Mesenchymal stem cell (in vitro differentiated cells and primary cell): ENCODE data around the gene PTPRN.

ENCODE experiments used
- DNase-seq: peaks from one replicate; pipeline ENCODE4 v3.0.0-alpha.2; 2013
- H2AFZ ChIP-seq: one replicate; pipeline ENCODE4 v1.6.1; 2013; ENCODE audit warnings: low read depth, mild to moderate bottlenecking, control low read depth, inconsistent platforms, low read length, moderate library complexity
- H2AK5ac ChIP-seq: 2 replicates; pipeline ENCODE4 v1.6.1; 2013; ENCODE audit warnings: low read length, moderate library complexity, mild to moderate bottlenecking, inconsistent platforms; ENCODE audit not compliant: severe bottlenecking
- H2BK120ac ChIP-seq: one replicate; pipeline ENCODE4 v1.6.1; 2013; ENCODE audit warnings: low read depth, mild to moderate bottlenecking, inconsistent platforms, low read length, moderate library complexity
- H2BK12ac ChIP-seq, 2 experiments: one replicate each; pipeline ENCODE4 v1.6.1; 2013; ENCODE audit warnings: inconsistent platforms in 2 of 2, low read length in 2 of 2, mild to moderate bottlenecking in 2 of 2, moderate library complexity in 2 of 2, control low read depth in 1 of 2
- H2BK15ac ChIP-seq: one replicate; pipeline ENCODE4 v1.6.1; 2013; ENCODE audit warnings: mild to moderate bottlenecking, low read depth, inconsistent platforms; ENCODE audit not compliant: poor library complexity, severe bottlenecking
- H2BK5ac ChIP-seq: 2 replicates; pipeline ENCODE4 v1.6.1; 2013; ENCODE audit warnings: low read depth, mild to moderate bottlenecking, low read length, control low read depth, inconsistent platforms; ENCODE audit not compliant: poor library complexity, severe bottlenecking
- H3K14ac ChIP-seq, 2 experiments: one replicate each; pipeline ENCODE4 v1.6.1; 2013; ENCODE audit warnings: inconsistent platforms in 2 of 2, low read length in 2 of 2, control low read depth in 1 of 2, mild to moderate bottlenecking in 1 of 2, moderate library complexity in 1 of 2
- H3K18ac ChIP-seq, 2 experiments: one replicate each; pipeline ENCODE4 v1.6.1; 2013; ENCODE audit warnings: inconsistent platforms in 2 of 2, low read length in 2 of 2, control low read depth in 1 of 2, low read depth in 1 of 2, mild to moderate bottlenecking in 1 of 2
- H3K23ac ChIP-seq, 2 experiments: one replicate each; pipeline ENCODE4 v1.6.1; 2013; ENCODE audit warnings: inconsistent platforms in 2 of 2, low read length in 2 of 2, mild to moderate bottlenecking in 2 of 2, moderate library complexity in 2 of 2, control low read depth in 1 of 2
- H3K27ac ChIP-seq: 2 replicates; pipeline ENCODE4 v1.5.1; 2013; ENCODE audit warnings: mild to moderate bottlenecking, moderate library complexity, low read length, control low read depth, inconsistent platforms; ENCODE audit not compliant: poor library complexity, severe bottlenecking
- H3K27me3 ChIP-seq, 2 experiments: 2 replicates each; pipeline versions ENCODE4 v1.6.1 to v1.7.0; 2013; ENCODE audit warnings: low read length in 2 of 2, mild to moderate bottlenecking in 2 of 2, moderate library complexity in 2 of 2, control low read depth in 1 of 2, inconsistent platforms in 1 of 2; ENCODE audit not compliant: control insufficient read depth in 1 of 2, insufficient read depth in 1 of 2
- H3K36me3 ChIP-seq, 2 experiments: 2 replicates each; pipeline versions ENCODE4 v1.6.1 to v1.7.0; 2013; ENCODE audit warnings: low read length in 2 of 2, control low read depth in 1 of 2, inconsistent platforms in 1 of 2, low read depth in 1 of 2, mild to moderate bottlenecking in 1 of 2; ENCODE audit not compliant: insufficient read depth in 2 of 2, control insufficient read depth in 1 of 2
- H3K4ac ChIP-seq, 2 experiments: one replicate each; pipeline ENCODE4 v1.6.1; 2013; ENCODE audit warnings: inconsistent platforms in 2 of 2, low read length in 2 of 2, mild to moderate bottlenecking in 2 of 2, moderate library complexity in 2 of 2, control low read depth in 1 of 2, low read depth in 1 of 2
- H3K4me1 ChIP-seq: 2 replicates; pipeline ENCODE4 v1.6.1; 2013; ENCODE audit warnings: low read depth, low read length, control low read depth; ENCODE audit not compliant: control insufficient read depth, insufficient read depth
- H3K4me2 ChIP-seq: 2 replicates; pipeline ENCODE4 v1.6.1; 2013; ENCODE audit warnings: low read length, mild to moderate bottlenecking, inconsistent platforms; ENCODE audit not compliant: poor library complexity, severe bottlenecking
- H3K4me3 ChIP-seq, 2 experiments: 2 replicates each; pipeline versions ENCODE4 v1.5.1 to v1.7.0; 2013; ENCODE audit warnings: low read length in 2 of 2, mild to moderate bottlenecking in 2 of 2, control low read depth in 1 of 2, low read depth in 1 of 2; ENCODE audit not compliant: insufficient read depth in 1 of 2
- H3K79me1 ChIP-seq: replicated peaks from 2 replicates; pipeline ENCODE4 v1.6.1; 2013; ENCODE audit warnings: mild to moderate bottlenecking, control low read depth, low read length, inconsistent platforms; ENCODE audit not compliant: poor library complexity, severe bottlenecking
- H3K9ac ChIP-seq: 2 replicates; pipeline ENCODE4 v1.7.0; 2013; ENCODE audit warnings: mild to moderate bottlenecking, low read length, moderate library complexity
- H3K9me3 ChIP-seq: 2 replicates; pipeline ENCODE4 v1.7.0; 2013; ENCODE audit warnings: mild to moderate bottlenecking, low read length; ENCODE audit not compliant: control insufficient read depth
- H4K8ac ChIP-seq: one replicate; pipeline ENCODE4 v1.6.1; 2013; ENCODE audit warnings: inconsistent platforms, mild to moderate bottlenecking, low read length, moderate library complexity
- H4K91ac ChIP-seq: one replicate; pipeline ENCODE4 v1.6.1; 2013; ENCODE audit warnings: mild to moderate bottlenecking, low read length, inconsistent platforms
- WGBS: methylation state at CpG from one replicate; pipeline ENCODE4 v1.1.7; 2013; ENCODE audit warnings: mixed read lengths; 5-methylcytosine and 5-hydroxymethylcytosine counted together

Gene PTPRN

GRCh38 chr2:219274361-219274921 is 34.8 kb downstream of the PTPRN start:
- Histone ChIP-seq H2BK15ac (no peak overlapping the region), H3K79me1 (no peaks in the 10 kb centered on the region), H3K18ac (peak overlapping the region; percentile 71 to 72), H3K9me3 (no peaks in the 10 kb centered on the region), H2BK5ac (no peak overlapping the region), H3K4me3 (peak overlapping the region in 1 of 2 experiments; percentile 20), H3K4ac (peak overlapping the region; percentile 9 to 52), H2AK5ac (peak overlapping the region; percentile 24), H3K36me3 (no peaks in the 10 kb centered on the region), H4K91ac (peak overlapping the region; percentile 53), H3K9ac (peak overlapping the region; percentile 58), H2AFZ (peak overlapping the region; percentile 8), H4K8ac (peak overlapping the region; percentile 62), H3K14ac (peak overlapping the region in 1 of 2 experiments; percentile 37), H3K23ac (no peak overlapping the region), H3K4me2 (no peak overlapping the region), H3K27me3 (peaks cover 0 to 9% of the 10 kb centered on the region in 2 experiments), H2BK12ac (no peak overlapping the region), H3K27ac (peak overlapping the region; percentile 80), H2BK120ac (no peak overlapping the region), H3K4me1 (peaks cover 28% of the 10 kb centered on the region)
- peak; percentile 87 for DNase-seq
- WGBS = 2% methylated on average over 2 of the region's 6 CpGs

- H3K4me3 ChIP-seq = no peak overlapping the region
- no peak overlapping the region for H2BK12ac ChIP-seq
- H3K9ac ChIP-seq = peak overlapping the region; percentile 58
- WGBS = 73% methylated on average over 2 of the region's 3 CpGs
- H3K79me1 ChIP-seq = no peaks in the 10 kb centered on the region
- H3K14ac ChIP-seq = peak overlapping the region in 1 of 2 experiments; percentile 37
- H3K36me3 ChIP-seq = no peaks in the 10 kb centered on the region
- peak overlapping the region; percentile 24 for H2AK5ac ChIP-seq
- H2BK5ac ChIP-seq = peak overlapping the region; percentile 12
- H3K4ac ChIP-seq = peak overlapping the region; percentile 9 to 52
- no peaks in the 10 kb centered on the region for H3K9me3 ChIP-seq
- no peak for DNase-seq
- H3K23ac ChIP-seq = no peak overlapping the region
- no peak overlapping the region for H2AFZ ChIP-seq
- no peak overlapping the region for H2BK120ac ChIP-seq
- peak overlapping the region; percentile 80 for H3K27ac ChIP-seq
- peak overlapping the region; percentile 62 for H4K8ac ChIP-seq
- peaks cover 31% of the 10 kb centered on the region for H3K4me1 ChIP-seq
- no peak overlapping the region for H3K18ac ChIP-seq
- H3K27me3 ChIP-seq = peaks cover 0 to 11% of the 10 kb centered on the region in 2 experiments
- H3K4me2 ChIP-seq = no peak overlapping the region
- H4K91ac ChIP-seq = peak overlapping the region; percentile 20
- H2BK15ac ChIP-seq = no peak overlapping the region
Observed at GRCh38 chr2:219273937-219274336, 35.3 kb downstream of the PTPRN start.

- Histone ChIP-seq H2AK5ac (no peak overlapping the region), H3K4ac (no peak overlapping the region), H3K36me3 (no peaks in the 10 kb centered on the region), H3K9ac (no peak overlapping the region), H2BK120ac (no peak overlapping the region), H3K23ac (no peak overlapping the region), H3K9me3 (no peaks in the 10 kb centered on the region), H3K27ac (no peak overlapping the region), H2AFZ (no peak overlapping the region), H4K8ac (no peak overlapping the region), H4K91ac (no peak overlapping the region), H3K4me2 (no peak overlapping the region), H2BK12ac (no peak overlapping the region), H3K14ac (no peak overlapping the region), H3K18ac (no peak overlapping the region), H2BK15ac (no peak overlapping the region), H3K4me3 (no peak overlapping the region), H2BK5ac (no peak overlapping the region), H3K27me3 (peaks cover 0 to 11% of the 10 kb centered on the region in 2 experiments), H3K4me1 (peaks cover 26% of the 10 kb centered on the region), H3K79me1 (no peaks in the 10 kb centered on the region)
- DNase-seq = no peak
- WGBS = 28% methylated on average over 1 of the region's 2 CpGs
Observed at GRCh38 chr2:219272995-219273394, 36.2 kb downstream of the PTPRN start.

- no peak overlapping the region for H3K23ac ChIP-seq
- no peaks in the 10 kb centered on the region for H3K36me3 ChIP-seq
- no peak overlapping the region for H2AK5ac ChIP-seq
- WGBS = 91% methylated on average over 4 of the region's 4 CpGs
- no peak overlapping the region for H2BK5ac ChIP-seq
- no peak overlapping the region for H3K18ac ChIP-seq
- no peak overlapping the region for H4K8ac ChIP-seq
- no peak overlapping the region for H3K27ac ChIP-seq
- H2AFZ ChIP-seq = no peak overlapping the region
- no peak overlapping the region for H3K4me3 ChIP-seq
- H3K27me3 ChIP-seq = peaks cover 0 to 11% of the 10 kb centered on the region in 2 experiments
- no peak overlapping the region for H2BK12ac ChIP-seq
- no peak overlapping the region for H3K14ac ChIP-seq
- no peak overlapping the region for H2BK15ac ChIP-seq
- H2BK120ac ChIP-seq = no peak overlapping the region
- H3K4me1 ChIP-seq = peaks cover 21% of the 10 kb centered on the region
- H4K91ac ChIP-seq = no peak overlapping the region
- H3K79me1 ChIP-seq = no peaks in the 10 kb centered on the region
- no peak overlapping the region for H3K4ac ChIP-seq
- no peak overlapping the region for H3K4me2 ChIP-seq
- H3K9me3 ChIP-seq = no peaks in the 10 kb centered on the region
- no peak overlapping the region for H3K9ac ChIP-seq
- no peak for DNase-seq
Observed at GRCh38 chr2:219272356-219272755, 36.8 kb downstream of the PTPRN start.
